GM23248 (cell line): ENCODE results near the gene TEX264. TPM values are rescaled to one million over a fixed set of nuclear protein-coding genes. Genes with fewer than 3 reads are reported as not detected.

ENCODE experiments used
- DNase-seq: peaks from one replicate; pipeline ENCODE4 v3.0.0-alpha.2; 2015
- H2AFZ ChIP-seq: fragments of 200-600 bp; sonication (generic); 2 replicates; pipeline ENCODE4 v1.6.1; 2016; ENCODE audit warnings: antibody characterized with exemption
- H3F3A ChIP-seq: fragments of 200-600 bp; sonication (generic); 2 replicates; pipeline ENCODE4 v1.6.1; 2016; ENCODE audit warnings: mild to moderate bottlenecking, antibody characterized with exemption, mixed run types; ENCODE audit not compliant: insufficient read depth
- H3K27ac ChIP-seq: fragments of 200-600 bp; sonication (generic); 2 replicates; pipeline ENCODE4 v1.5.1; 2016; ENCODE audit warnings: mild to moderate bottlenecking
- H3K27me3 ChIP-seq: fragments of 200-600 bp; sonication (generic); replicated peaks from 2 replicates; pipeline ENCODE4 v1.6.1; 2016; ENCODE audit warnings: mild to moderate bottlenecking; ENCODE audit not compliant: insufficient read depth
- H3K36me3 ChIP-seq: fragments of 200-600 bp; sonication (generic); 2 replicates; pipeline ENCODE4 v1.6.1; 2016; ENCODE audit warnings: low read depth, mild to moderate bottlenecking
- H3K4me1 ChIP-seq: fragments of 200-600 bp; sonication (generic); 2 replicates; pipeline ENCODE4 v1.6.1; 2016; ENCODE audit warnings: mild to moderate bottlenecking; ENCODE audit not compliant: insufficient read depth
- H3K4me2 ChIP-seq: fragments of 200-600 bp; sonication (generic); one replicate; pipeline ENCODE4 v1.6.1; 2016; ENCODE audit warnings: mild to moderate bottlenecking; ENCODE audit not compliant: unreplicated experiment
- H3K4me3 ChIP-seq: fragments of 200-600 bp; sonication (generic); 2 replicates; pipeline ENCODE4 v1.5.1; 2016; ENCODE audit warnings: mild to moderate bottlenecking
- H3K79me2 ChIP-seq: fragments of 200-600 bp; sonication (generic); 2 replicates; pipeline ENCODE4 v1.6.1; 2016; ENCODE audit warnings: mild to moderate bottlenecking; ENCODE audit not compliant: insufficient read depth
- H3K9ac ChIP-seq: fragments of 200-600 bp; sonication (generic); 2 replicates; pipeline ENCODE4 v1.6.1; 2016; ENCODE audit warnings: mild to moderate bottlenecking
- H3K9me2 ChIP-seq: fragments of 200-600 bp; sonication (generic); 2 replicates; pipeline ENCODE4 v1.6.1; 2016; ENCODE audit warnings: mixed run types, mild to moderate bottlenecking, moderate library complexity; ENCODE audit not compliant: insufficient read depth
- H3K9me3 ChIP-seq: fragments of 200-600 bp; sonication (generic); one replicate; pipeline ENCODE4 v1.6.1; 2017; ENCODE audit warnings: low read depth
- H4K20me1 ChIP-seq: fragments of 200-600 bp; sonication (generic); 2 replicates; pipeline ENCODE4 v1.6.0; 2016; ENCODE audit not compliant: insufficient read depth
- EZH2 ChIP-seq: fragments of 200-600 bp; sonication (generic); IDR thresholded peaks from 2 replicates; pipeline ENCODE4 v1.6.1; 2018; ENCODE audit warnings: antibody characterized with exemption, mild to moderate bottlenecking; ENCODE audit not compliant: insufficient read depth, poor library complexity, severe bottlenecking
- EZH2phosphoT487 ChIP-seq: fragments of 200-600 bp; sonication (generic); IDR thresholded peaks from 2 replicates; pipeline ENCODE4 v1.6.1; 2018; ENCODE audit warnings: antibody characterized with exemption, moderate library complexity, mild to moderate bottlenecking, low read depth; ENCODE audit not compliant: insufficient read depth
- WGBS, 2 experiments: methylation state at CpG; one replicate each; pipeline ENCODE4 v1.1.6; 2015 to 2017; ENCODE audit warnings: low lambda C conversion rate in 2 of 2, low coverage in 1 of 2; ENCODE audit errors: missing lambda C conversion rate in 2 of 2; 5-methylcytosine and 5-hydroxymethylcytosine counted together
- in situ Hi-C: fragments of 300-500 bp; cut with MboI; formaldehyde crosslinking; loops from 2 replicates; pipeline ENCODE4 v1.15.0; 2020
- polyA plus RNA-seq: library from polyadenylated mRNA; unstranded; fragments of >200 nt; fragmentation: Nextera tagmentation; extraction: Ambion mirVana; gene quantifications from 2 replicates; pipeline ENCODE4 v1.2.1, GENCODE V29; 2016
- total RNA-seq: library from RNA; depleted of rRNA; stranded (reverse); fragments of >200 nt; shearing (Covaris generic); gene quantifications from 2 replicates; pipeline ENCODE4 v1.2.3, GENCODE V29; 2014; rRNA removed

Gene TEX264, protein sequence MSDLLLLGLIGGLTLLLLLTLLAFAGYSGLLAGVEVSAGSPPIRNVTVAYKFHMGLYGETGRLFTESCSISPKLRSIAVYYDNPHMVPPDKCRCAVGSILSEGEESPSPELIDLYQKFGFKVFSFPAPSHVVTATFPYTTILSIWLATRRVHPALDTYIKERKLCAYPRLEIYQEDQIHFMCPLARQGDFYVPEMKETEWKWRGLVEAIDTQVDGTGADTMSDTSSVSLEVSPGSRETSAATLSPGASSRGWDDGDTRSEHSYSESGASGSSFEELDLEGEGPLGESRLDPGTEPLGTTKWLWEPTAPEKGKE
- total RNA-seq (77.9 and 89.8 TPM in 2 replicates), polyA plus RNA-seq (66.7 and 74.9 TPM in 2 replicates)

DNA sequence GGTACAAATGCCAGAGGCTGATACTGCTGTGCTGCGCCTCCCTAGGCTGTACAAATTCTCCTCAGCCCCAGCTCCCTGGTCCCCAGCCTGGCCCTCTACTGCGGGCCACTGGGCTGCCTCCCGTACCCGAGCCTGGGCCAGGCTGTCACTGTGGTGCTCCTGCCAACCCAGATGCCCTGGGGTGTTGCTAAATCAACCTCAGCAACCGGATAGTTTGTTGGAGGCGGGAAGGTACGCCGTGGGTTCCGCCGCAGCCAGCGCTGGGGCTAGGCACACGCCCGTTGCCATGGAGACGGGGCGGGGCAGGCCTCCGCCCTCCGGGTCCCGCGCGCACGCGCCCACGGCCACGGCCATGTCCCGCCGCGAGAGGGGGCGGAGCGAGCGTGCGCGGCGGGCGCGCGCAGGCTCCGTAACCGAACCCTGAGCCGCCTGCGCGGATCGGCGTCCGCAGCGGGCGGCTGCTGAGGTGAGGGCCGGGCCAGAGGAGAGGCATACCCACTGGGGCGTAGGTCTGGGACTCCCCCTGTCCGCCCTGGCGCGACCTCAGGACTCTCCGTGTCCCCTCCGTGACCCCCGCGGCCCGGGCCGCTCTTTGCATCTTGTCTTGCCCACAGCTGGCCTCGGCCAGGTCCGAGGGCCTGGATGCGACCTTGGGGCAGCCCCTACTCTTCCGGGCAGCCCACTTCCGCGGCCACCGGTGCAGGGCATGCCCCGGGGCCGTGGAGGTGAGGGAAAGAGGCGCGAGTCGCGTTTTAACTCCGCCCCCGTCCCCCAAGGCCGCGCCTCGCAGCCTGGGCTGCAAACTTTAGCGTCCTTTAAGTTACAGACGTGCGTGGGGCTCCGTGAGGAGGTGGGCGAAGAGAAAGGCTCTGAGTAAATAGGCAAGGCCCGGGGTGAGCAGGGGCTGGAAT, at the start of gene TEX264:
TSS of gene TEX264 (plus strand) at position 430 of the 911 bp plus-strand sequence. CDS start 3,053 bp downstream, outside the sequence.
- Histone ChIP-seq H3K9me3 (no peaks in the 10 kb centered on the region), H3F3A (peaks cover 41% of the 10 kb centered on the region), H3K27ac (peak within 1 kb of the TSS; percentile 39), H3K4me3 (peak within 1 kb of the TSS; percentile 85), H3K79me2 (peaks cover 20% of the 10 kb centered on the region), H3K36me3 (no peaks in the 10 kb centered on the region), H3K9me2 (no peaks in the 10 kb centered on the region), H2AFZ (peak within 1 kb of the TSS; percentile 86), H4K20me1 (no peaks in the 10 kb centered on the region), H3K4me1 (peaks cover 21% of the 10 kb centered on the region), H3K4me2 (peak within 1 kb of the TSS; percentile 83), H3K27me3 (no peaks in the 10 kb centered on the region), H3K9ac (peak within 1 kb of the TSS; percentile 83)
- in situ Hi-C loops, result no loop called here
- peak; percentile 96 for DNase-seq
- TF ChIP-seq EZH2phosphoT487, result no peak
- no peak for TF ChIP-seq EZH2
- WGBS, 2 experiments, result 1% methylated on average over 57 to 76 of the region's 81 CpGs

DNA sequence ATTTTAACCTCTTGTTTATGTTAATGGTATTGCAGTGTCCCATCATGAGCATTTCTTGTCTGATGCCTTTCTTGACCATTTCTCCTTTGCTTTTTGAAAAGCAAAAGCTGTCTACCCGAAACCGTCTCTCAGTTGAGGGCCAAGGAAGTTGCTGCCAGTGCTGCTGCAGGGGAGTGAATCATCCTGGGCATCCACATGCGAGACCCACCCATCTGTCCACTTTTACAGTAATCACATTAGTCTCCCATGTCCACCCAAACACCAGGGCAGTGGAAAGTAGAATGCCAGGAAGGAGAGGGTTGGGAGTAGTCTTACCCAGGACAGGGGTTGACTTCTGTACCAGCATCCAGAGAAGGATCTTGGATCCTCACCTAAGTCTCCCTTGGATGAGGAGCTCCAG, 48.6 kb upstream of the TEX264 start:
- Histone ChIP-seq H3F3A (peaks cover 34% of the 10 kb centered on the region; the same call in 1 of the 2 replicates), H3K4me2 (peak overlapping the region; percentile 48), H3K79me2 (peaks cover 69% of the 10 kb centered on the region), H2AFZ (no peak overlapping the region), H3K9ac (no peak overlapping the region), H3K9me2 (no peaks in the 10 kb centered on the region), H3K27ac (peak overlapping the region; percentile 47), H3K4me1 (peaks cover 34% of the 10 kb centered on the region), H3K27me3 (no peaks in the 10 kb centered on the region), H3K4me3 (0 out of 2 replicates have a peak overlapping the region, but pooled peaks have one; percentile 30), H4K20me1 (peaks cover 8% of the 10 kb centered on the region; the same call in 1 of the 2 replicates), H3K36me3 (no peaks in the 10 kb centered on the region), H3K9me3 (no peaks in the 10 kb centered on the region)
- DNase-seq, result peak; percentile 78
- in situ Hi-C loops, result no loop called here
- 7 to 27% methylated on average over 3 of the region's 3 CpGs for WGBS, 2 experiments
- no peak for TF ChIP-seq EZH2phosphoT487
- TF ChIP-seq EZH2, result no peak

DNA sequence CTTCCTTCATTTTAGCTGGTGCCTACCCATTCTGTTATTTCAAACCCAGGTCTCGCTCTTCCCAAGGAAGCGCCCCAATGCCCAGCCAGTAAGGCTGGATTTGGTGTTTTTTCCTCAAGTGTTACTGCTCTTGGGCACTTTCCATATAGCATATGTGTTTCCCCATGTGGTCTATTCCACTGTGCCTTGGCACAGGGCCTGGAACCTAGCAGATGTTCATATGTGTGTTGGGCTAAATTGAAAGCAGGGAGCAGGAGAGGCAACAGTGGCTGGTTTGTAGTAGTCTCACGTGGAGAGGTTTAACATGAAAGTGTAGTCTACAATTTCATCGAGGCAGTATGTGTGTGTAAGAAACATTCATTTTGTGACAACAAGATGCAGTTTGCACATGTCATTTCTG, 48.2 kb upstream of the TEX264 start:
- Histone ChIP-seq H3K9ac (no peak overlapping the region), H3K4me1 (peaks cover 34% of the 10 kb centered on the region), H3K27me3 (no peaks in the 10 kb centered on the region), H3K4me3 (no peak overlapping the region), H3K9me3 (no peaks in the 10 kb centered on the region), H3F3A (peaks cover 32% of the 10 kb centered on the region; the same call in 1 of the 2 replicates), H3K4me2 (peak overlapping the region; percentile 48), H3K9me2 (no peaks in the 10 kb centered on the region), H3K27ac (peak overlapping the region; percentile 47), H2AFZ (no peak overlapping the region), H3K79me2 (peaks cover 71% of the 10 kb centered on the region), H3K36me3 (no peaks in the 10 kb centered on the region), H4K20me1 (peaks cover 8% of the 10 kb centered on the region; the same call in 1 of the 2 replicates)
- WGBS, 2 experiments, result 54 to 57% methylated on average over 4 of the region's 4 CpGs
- TF ChIP-seq EZH2 (no peak), EZH2phosphoT487 (no peak)
- peak; percentile 52 for DNase-seq
- in situ Hi-C loops, result no loop called here

DNA sequence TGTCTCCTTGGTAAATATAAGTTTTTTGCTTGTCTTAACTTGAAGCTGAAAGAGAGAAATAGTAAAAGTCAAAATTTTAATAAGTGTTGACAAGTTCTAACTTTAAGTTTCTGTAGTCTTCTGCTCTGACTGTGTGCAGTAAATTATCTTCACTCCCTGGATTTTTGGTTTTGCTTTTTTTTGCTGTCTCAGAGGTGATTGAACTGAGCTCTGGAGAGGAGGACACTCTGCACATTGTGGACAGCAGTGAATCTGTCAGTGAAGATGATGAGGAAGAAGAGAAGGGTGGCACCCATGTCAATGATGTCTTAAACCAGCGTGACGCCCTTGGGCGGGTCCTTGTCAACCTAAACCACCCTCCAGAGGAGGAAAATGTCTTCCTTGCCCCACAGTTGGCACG, 40.5 kb upstream of the TEX264 start:
- no peak for TF ChIP-seq EZH2
- TF ChIP-seq EZH2phosphoT487, result no peak
- Histone ChIP-seq H3K9me3 (no peaks in the 10 kb centered on the region), H3K27ac (no peak overlapping the region), H3K9ac (no peak overlapping the region), H3K4me1 (no peaks in the 10 kb centered on the region), H3K9me2 (no peaks in the 10 kb centered on the region), H2AFZ (no peak overlapping the region), H3K79me2 (peaks cover 21% of the 10 kb centered on the region), H4K20me1 (no peaks in the 10 kb centered on the region), H3K4me3 (no peak overlapping the region), H3F3A (no peaks in the 10 kb centered on the region), H3K36me3 (peaks cover 17% of the 10 kb centered on the region; the same call in 1 of the 2 replicates), H3K4me2 (no peak overlapping the region), H3K27me3 (no peaks in the 10 kb centered on the region)
- in situ Hi-C loops, result no loop called here
- DNase-seq, result no peak
- WGBS, 2 experiments, result 85 to 88% methylated on average over 4 of the region's 4 CpGs
